Tibial nerve (tissue), 4 donors: ENCODE data around the gene SH2D3C. TPM values are rescaled to one million over a fixed set of nuclear protein-coding genes. Genes with fewer than 3 reads are reported as not detected.
A peak's percentile ranks its signal among the peaks of the same experiment; 100 is the strongest.

Source experiments
- DNase-seq, 2 donors: peaks; one replicate each; pipeline ENCODE4 v3.0.0-alpha.2; 2019; ENCODE audit warnings: low spot score in 2 of 2
- H3K27ac ChIP-seq, 4 donors: fragments of 200-600 bp; sonication (generic) in 3 of 4; one replicate each; pipeline ENCODE4 v1.5.1; 2017 to 2019; ENCODE audit warnings: mild to moderate bottlenecking in 1 of 4
- H3K27me3 ChIP-seq, 2 donors: fragments of 200-600 bp; sonication (generic) in 1 of 2; one replicate each; pipeline versions ENCODE4 v1.5.1 to v1.6.0; 2017 to 2019
- H3K36me3 ChIP-seq, 3 donors: fragments of 200-600 bp; sonication (generic); one replicate each; pipeline ENCODE4 v1.5.1; 2018 to 2019
- H3K4me1 ChIP-seq, 4 donors: fragments of 200-600 bp; sonication (generic) in 3 of 4; one replicate each; pipeline ENCODE4 v1.5.1; 2017 to 2019
- H3K4me3 ChIP-seq, 4 donors: fragments of 200-600 bp; sonication (generic) in 3 of 4; one replicate each; pipeline ENCODE4 v1.5.1; 2017 to 2019; ENCODE audit warnings: mild to moderate bottlenecking in 1 of 4, moderate library complexity in 1 of 4
- H3K9me3 ChIP-seq, 4 donors: fragments of 200-600 bp; sonication (generic) in 3 of 4; one replicate each; pipeline ENCODE4 v1.5.1; 2017 to 2019
- CTCF ChIP-seq, 5 experiments: fragments of 200-600 bp in 3 of 5; fragments of 450-650 bp in 2 of 5; sonication (generic) in 3 of 5; IDR thresholded peaks; one replicate each; pipeline ENCODE4 v1.5.1; 2016 to 2019; ENCODE audit warnings: antibody characterized with exemption in 5 of 5, mild to moderate bottlenecking in 3 of 5, moderate library complexity in 2 of 5
- EP300 ChIP-seq, 2 donors: sonication (generic); formaldehyde crosslinking; IDR thresholded peaks; one replicate each; pipeline ENCODE4 v1.6.1; 2017; ENCODE audit warnings: antibody characterized with exemption in 2 of 2, mild to moderate bottlenecking in 1 of 2
- POLR2A ChIP-seq, 2 donors: fragments of 450-650 bp; IDR thresholded peaks; one replicate each; pipeline ENCODE4 v1.6.1; 2017; ENCODE audit warnings: antibody characterized with exemption in 2 of 2, mild to moderate bottlenecking in 2 of 2, moderate library complexity in 2 of 2
- WGBS, 2 donors: methylation state at CpG; one replicate each; pipeline ENCODE4 v1.1.5; 2018; 5-methylcytosine and 5-hydroxymethylcytosine counted together
- total RNA-seq, 4 donors: library from RNA; depleted of rRNA; stranded (reverse); fragments of >200 nt; gene quantifications; one replicate each; pipeline ENCODE4 v1.1.0, GENCODE V29; 2016

SH2D3C gene
- total RNA-seq, 4 donors from 2014 or later = 4.2 to 18.9 (median 13.4) TPM

- H3K4me1 ChIP-seq = peaks cover 0 to 43% (median 15%) of the 10 kb centered on the region in 4 donors
- WGBS, 2 donors = 92 to 94% methylated on average over 10 of the region's 10 CpGs
- TF ChIP-seq CTCF (IDR thresholded peaks at IDR 0.05) = no peak
- TF ChIP-seq EP300 (IDR thresholded peaks at IDR 0.05) = no peak
- no peak for TF ChIP-seq POLR2A (IDR thresholded peaks at IDR 0.05)
These were observed 32.1 kb upstream of the SH2D3C start for GRCh38 chr9:127810378-127811187.

DNA sequence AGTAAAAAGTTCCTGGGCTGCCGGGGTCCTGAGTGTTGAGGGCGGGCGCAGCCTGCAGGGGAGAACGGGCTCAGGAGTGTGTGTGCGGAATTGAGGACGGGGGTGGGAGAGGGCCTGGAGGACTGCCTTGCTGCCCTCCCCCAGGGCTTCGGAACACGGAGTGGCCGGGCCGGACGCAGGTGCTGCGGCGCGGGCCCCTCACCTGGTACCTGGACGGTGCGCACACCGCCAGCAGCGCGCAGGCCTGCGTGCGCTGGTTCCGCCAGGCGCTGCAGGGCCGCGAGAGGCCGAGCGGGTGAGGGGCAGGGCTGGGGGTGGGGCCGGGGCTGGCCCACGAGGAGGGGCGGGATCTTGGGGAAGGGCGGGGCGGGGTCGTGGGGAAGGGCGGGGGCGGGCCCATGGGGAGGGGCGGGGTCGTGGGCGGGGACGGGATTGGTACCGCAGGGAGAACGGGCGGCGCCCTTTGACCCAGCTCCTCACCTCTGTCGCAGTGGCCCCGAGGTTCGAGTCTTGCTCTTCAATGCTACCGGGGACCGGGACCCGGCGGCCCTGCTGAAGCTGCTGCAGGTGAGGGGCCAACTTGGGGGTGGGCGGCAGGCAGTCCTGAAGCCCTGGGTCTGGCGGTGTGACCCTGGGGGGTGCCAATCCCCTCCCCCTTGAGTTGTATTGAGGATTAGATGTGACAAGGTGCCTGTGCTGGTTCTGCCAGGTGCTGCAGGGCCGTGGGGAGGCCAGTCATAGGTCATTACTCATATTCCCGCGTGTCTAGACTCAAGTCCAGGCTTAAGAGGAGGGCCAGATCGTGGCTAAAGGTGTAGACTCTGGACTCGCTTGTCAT lies 31.3 kb upstream of the SH2D3C start:
- DNase-seq = no peak
- H3K4me1 ChIP-seq = peaks cover 0 to 41% (median 16%) of the 10 kb centered on the region in 4 donors
- H3K4me3 ChIP-seq = no peak overlapping the region
- WGBS, 2 donors = 39 to 70% methylated on average over 12 to 20 of the region's 57 CpGs
- no peaks in the 10 kb centered on the region for H3K9me3 ChIP-seq
- H3K27ac ChIP-seq = peak overlapping the region; percentile 47 to 84 (median 62)
- TF ChIP-seq POLR2A (IDR thresholded peaks at IDR 0.05) (no peak), EP300 (IDR thresholded peaks at IDR 0.05) (no peak), CTCF (IDR thresholded peaks at IDR 0.05) (no peak)
- no peaks in the 10 kb centered on the region for H3K27me3 ChIP-seq
- H3K36me3 ChIP-seq = peaks cover 9 to 97% (median 11%) of the 10 kb centered on the region in 3 donors

More at GRCh38 chr9:127810378-127811187, 32.1 kb upstream of the SH2D3C start:
- no peak for DNase-seq
- no peak overlapping the region for H3K4me3 ChIP-seq
- H3K27ac ChIP-seq = peak overlapping the region; percentile 47 to 84 (median 62)
- peaks cover 9 to 99% (median 18%) of the 10 kb centered on the region in 3 donors for H3K36me3 ChIP-seq
- H3K27me3 ChIP-seq = no peaks in the 10 kb centered on the region
- H3K9me3 ChIP-seq = no peaks in the 10 kb centered on the region

DNA sequence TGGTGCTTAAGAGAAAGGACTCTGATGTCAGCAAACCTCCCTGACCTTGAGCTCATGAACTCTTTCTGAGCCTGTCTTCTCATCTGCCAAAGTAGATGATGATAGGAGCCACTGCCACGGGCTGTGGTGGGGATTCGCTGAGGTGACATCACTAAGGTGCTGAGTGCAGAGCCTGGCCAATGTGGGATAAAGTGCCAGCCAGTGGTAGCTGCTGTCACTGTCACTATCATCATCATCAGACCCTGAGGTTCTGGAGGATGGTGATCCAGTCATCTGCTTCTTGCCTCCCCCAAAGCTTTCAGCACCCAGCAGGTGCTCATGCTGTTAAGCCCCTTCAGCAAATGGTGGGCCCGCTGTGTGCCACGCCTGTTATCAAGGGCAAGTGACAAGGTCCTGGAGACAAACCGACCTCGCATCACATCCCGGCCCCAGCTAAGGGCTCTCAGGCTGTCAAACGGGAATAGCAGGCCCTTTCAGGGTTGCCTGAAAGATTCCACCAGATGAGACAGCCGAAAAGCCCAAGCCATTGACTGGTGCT lies 30.6 kb upstream of the SH2D3C start:
- peak overlapping the region; percentile 41 to 84 (median 48) for H3K27ac ChIP-seq
- no peaks in the 10 kb centered on the region for H3K9me3 ChIP-seq
- H3K27me3 ChIP-seq = no peaks in the 10 kb centered on the region
- peaks cover under 1 to 41% (median 19%) of the 10 kb centered on the region in 4 donors for H3K4me1 ChIP-seq
- H3K4me3 ChIP-seq = no peak overlapping the region
- DNase-seq = no peak
- TF ChIP-seq CTCF (IDR thresholded peaks at IDR 0.05) (no peak), POLR2A (IDR thresholded peaks at IDR 0.05) (no peak), EP300 (IDR thresholded peaks at IDR 0.05) (no peak)
- 70 to 76% methylated on average over 6 to 9 of the region's 9 CpGs for WGBS, 2 donors
- H3K36me3 ChIP-seq = peaks cover 9 to 97% (median 11%) of the 10 kb centered on the region in 3 donors

- TF ChIP-seq EP300 (IDR thresholded peaks at IDR 0.05) (no peak), POLR2A (IDR thresholded peaks at IDR 0.05) (no peak), CTCF (IDR thresholded peaks at IDR 0.05) (no peak)
- Histone ChIP-seq H3K36me3 (peaks cover 9 to 93% (median 11%) of the 10 kb centered on the region in 3 donors), H3K4me1 (peaks cover 4 to 41% (median 19%) of the 10 kb centered on the region in 4 donors), H3K27me3 (no peaks in the 10 kb centered on the region), H3K4me3 (no peak overlapping the region), H3K27ac (peak overlapping the region in 1 of 4 donors; percentile 84), H3K9me3 (no peaks in the 10 kb centered on the region)
- WGBS, 2 donors = 82 to 85% methylated on average over 9 to 13 of the region's 17 CpGs
- DNase-seq = no peak
These were observed 30.0 kb upstream of the SH2D3C start for GRCh38 chr9:127808347-127809001.
